ENCODE measurements around the gene SH3BP4. TPM values are rescaled to one million over a fixed set of nuclear protein-coding genes. Genes with fewer than 3 reads are reported as not detected.

Gene SH3BP4
- total RNA-seq, 1 donor from 2014 or later, result 51.9 TPM

- H3K27me3 Mint-ChIP-seq (ENCODE audit: low read depth), result no peaks in the 10 kb centered on the region
- no peak overlapping the region for H3K4me3 Mint-ChIP-seq (ENCODE audit: unreplicated experiment)
- TF ChIP-seq CTCF (IDR thresholded peaks at IDR 0.05), result no peak
- DNase-seq (ENCODE audit: low spot score), result no peak
- H3K4me1 Mint-ChIP-seq (ENCODE audit: low read depth), result peaks cover 59% of the 10 kb centered on the region
- H3K9me3 Mint-ChIP-seq (ENCODE audit: low read depth), result no peaks in the 10 kb centered on the region
- peaks cover 6% of the 10 kb centered on the region for H3K36me3 Mint-ChIP-seq (ENCODE audit: low read depth)
- H3K27ac Mint-ChIP-seq (ENCODE audit: unreplicated experiment), result no peak overlapping the region
Measured at GRCh38 chr2:234966340-234966739, 14.5 kb downstream of the SH3BP4 start.

GRCh38 chr2:234967201-234967869, 15.5 kb downstream of the SH3BP4 start:
- no peak for TF ChIP-seq CTCF (IDR thresholded peaks at IDR 0.05)
- Mint-ChIP-seq H3K27me3 (ENCODE audit: low read depth) (no peaks in the 10 kb centered on the region), H3K4me3 (ENCODE audit: unreplicated experiment) (no peak overlapping the region), H3K36me3 (ENCODE audit: low read depth) (peaks cover 6% of the 10 kb centered on the region), H3K4me1 (ENCODE audit: low read depth) (peaks cover 64% of the 10 kb centered on the region), H3K27ac (ENCODE audit: unreplicated experiment) (no peak overlapping the region), H3K9me3 (ENCODE audit: low read depth) (no peaks in the 10 kb centered on the region)
- DNase-seq (ENCODE audit: low spot score), result no peak

GRCh38 chr2:234967870-234968208, 16.0 kb downstream of the SH3BP4 start:
- no peak overlapping the region for H3K4me3 Mint-ChIP-seq (ENCODE audit: unreplicated experiment)
- H3K27me3 Mint-ChIP-seq (ENCODE audit: low read depth), result no peaks in the 10 kb centered on the region
- H3K9me3 Mint-ChIP-seq (ENCODE audit: low read depth), result no peaks in the 10 kb centered on the region
- peaks cover 6% of the 10 kb centered on the region for H3K36me3 Mint-ChIP-seq (ENCODE audit: low read depth)
- DNase-seq (ENCODE audit: low spot score), result no peak
- H3K4me1 Mint-ChIP-seq (ENCODE audit: low read depth), result peaks cover 69% of the 10 kb centered on the region
- no peak overlapping the region for H3K27ac Mint-ChIP-seq (ENCODE audit: unreplicated experiment)
- no peak for TF ChIP-seq CTCF (IDR thresholded peaks at IDR 0.05)

- Mint-ChIP-seq H3K4me1 (ENCODE audit: low read depth) (peaks cover 73% of the 10 kb centered on the region), H3K27me3 (ENCODE audit: low read depth) (no peaks in the 10 kb centered on the region), H3K27ac (ENCODE audit: unreplicated experiment) (peak overlapping the region; percentile 87), H3K9me3 (ENCODE audit: low read depth) (no peaks in the 10 kb centered on the region), H3K36me3 (ENCODE audit: low read depth) (peaks cover 6% of the 10 kb centered on the region), H3K4me3 (ENCODE audit: unreplicated experiment) (peak overlapping the region; percentile 51)
- no peak for DNase-seq (ENCODE audit: low spot score)
- no peak for TF ChIP-seq CTCF (IDR thresholded peaks at IDR 0.05)
Measured at GRCh38 chr2:234968631-234969305, 17.0 kb downstream of the SH3BP4 start.

GRCh38 chr2:234969306-234970098, 17.7 kb downstream of the SH3BP4 start:
- no peaks in the 10 kb centered on the region for H3K27me3 Mint-ChIP-seq (ENCODE audit: low read depth)
- H3K27ac Mint-ChIP-seq (ENCODE audit: unreplicated experiment), result peak overlapping the region; percentile 87
- no peaks in the 10 kb centered on the region for H3K9me3 Mint-ChIP-seq (ENCODE audit: low read depth)
- H3K4me3 Mint-ChIP-seq (ENCODE audit: unreplicated experiment), result peak overlapping the region; percentile 51
- peaks cover 67% of the 10 kb centered on the region for H3K4me1 Mint-ChIP-seq (ENCODE audit: low read depth)
- no peak for DNase-seq (ENCODE audit: low spot score)
- peaks cover 6% of the 10 kb centered on the region for H3K36me3 Mint-ChIP-seq (ENCODE audit: low read depth)
- TF ChIP-seq CTCF (IDR thresholded peaks at IDR 0.05), result no peak
